Eye (tissue), 1 donor: ENCODE results near the gene ZFAND3.

Experiments used
- DNase-seq: peaks from one replicate; pipeline ENCODE4 v3.0.0-alpha.2; 2015

ZFAND3 gene

DNA sequence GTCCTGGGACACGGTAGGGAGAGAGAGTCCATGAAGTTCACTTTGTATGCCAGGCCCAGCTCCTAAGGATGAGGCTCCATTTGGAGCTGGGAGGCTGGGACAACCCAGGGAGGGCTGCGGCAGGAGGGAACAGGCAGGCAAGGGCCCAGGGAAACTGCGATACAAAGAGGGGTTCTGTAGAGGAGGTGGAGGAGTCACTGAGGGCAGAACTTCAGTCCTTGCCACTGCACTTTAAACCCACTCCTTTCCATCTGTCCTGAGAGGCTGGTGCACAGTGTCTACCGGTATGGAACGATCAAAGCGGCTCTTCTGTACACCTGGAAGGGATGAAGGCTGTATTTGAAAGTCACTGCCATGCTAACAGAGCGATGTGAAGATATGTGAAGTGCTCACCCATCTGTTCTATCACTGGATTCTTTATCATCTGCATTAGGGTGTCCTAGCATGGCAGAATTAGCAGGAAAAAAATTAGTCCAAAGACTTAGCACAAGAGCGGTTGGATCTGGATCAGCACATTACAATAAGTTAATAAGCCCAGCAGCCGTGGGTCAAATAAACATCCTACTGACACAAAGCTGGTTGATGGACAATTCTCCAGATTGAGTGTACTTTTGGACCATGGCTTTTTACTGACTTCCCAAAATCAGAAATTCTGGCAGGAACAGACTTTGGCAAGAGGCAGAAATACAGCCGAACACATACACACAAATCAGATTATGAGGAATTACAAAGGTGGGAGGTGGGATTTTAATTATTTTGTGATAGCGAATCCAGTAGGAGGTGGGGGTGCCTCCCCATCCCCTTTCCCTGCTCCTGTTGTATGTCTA lies 20.9 kb upstream of the ZFAND3 start:
- DNase-seq, result no peak

DNA sequence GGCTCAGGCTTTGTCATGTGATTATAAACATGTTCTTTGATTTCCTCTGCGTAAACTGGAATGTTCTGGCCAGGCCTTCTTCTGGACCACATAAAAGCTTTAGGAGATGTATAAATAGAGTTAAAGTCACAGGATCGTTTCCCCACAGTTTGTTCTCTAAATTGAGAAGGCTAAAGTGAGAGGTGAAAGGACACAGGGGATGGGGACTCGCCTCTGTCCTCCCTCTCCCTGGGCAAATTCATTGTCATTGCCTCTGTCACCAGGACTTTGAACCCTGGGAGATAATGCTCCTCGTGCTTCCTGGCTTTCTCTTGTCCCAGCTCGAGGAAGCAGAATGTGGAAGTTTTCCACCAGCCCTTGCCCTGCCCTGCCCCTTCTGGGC lies 20.3 kb upstream of the ZFAND3 start:
- DNase-seq, result no peak

DNA sequence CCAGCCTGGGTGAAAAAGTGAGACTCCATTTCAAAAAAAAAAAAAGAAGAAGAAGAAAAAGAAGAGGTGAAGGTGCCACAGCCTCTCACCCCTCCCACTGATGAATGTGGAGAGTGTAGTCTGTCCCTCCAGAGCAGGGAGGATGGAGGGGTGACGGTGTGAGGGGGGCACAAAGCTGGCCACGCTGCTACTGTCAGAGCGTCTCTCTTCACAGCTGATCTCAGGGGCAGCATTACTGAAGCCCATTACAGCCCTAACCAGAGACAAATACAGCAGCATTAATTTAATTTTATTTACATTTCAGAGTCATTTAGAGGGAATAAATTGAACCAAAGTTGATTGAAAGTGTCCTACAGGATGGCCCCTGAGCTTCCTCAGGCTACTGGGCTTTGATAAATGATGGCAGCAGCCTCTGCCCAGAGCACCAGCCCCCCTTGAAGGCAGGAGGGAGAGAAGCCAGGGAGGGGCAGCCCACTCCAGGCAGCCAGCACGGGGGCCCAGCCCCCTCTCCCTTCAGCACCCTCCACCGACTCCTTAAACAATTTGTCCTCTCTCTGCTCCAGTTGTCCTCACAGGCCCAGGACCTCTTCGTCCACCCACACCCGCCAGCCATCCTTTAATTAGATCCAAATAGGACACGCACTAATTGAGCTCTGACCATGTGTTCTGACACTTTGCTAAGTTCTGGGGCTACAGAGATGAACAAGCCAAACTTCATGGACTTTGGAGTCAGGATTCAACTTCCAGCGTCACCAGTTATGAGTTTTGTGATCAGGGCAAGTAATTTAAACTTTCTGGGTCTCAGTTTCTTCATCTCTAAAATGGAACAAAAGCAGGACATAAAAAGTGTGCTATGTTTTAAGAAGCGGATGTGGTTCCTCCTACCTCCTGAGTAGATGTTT lies 18.6 kb upstream of the ZFAND3 start:
- no peak for DNase-seq

DNA sequence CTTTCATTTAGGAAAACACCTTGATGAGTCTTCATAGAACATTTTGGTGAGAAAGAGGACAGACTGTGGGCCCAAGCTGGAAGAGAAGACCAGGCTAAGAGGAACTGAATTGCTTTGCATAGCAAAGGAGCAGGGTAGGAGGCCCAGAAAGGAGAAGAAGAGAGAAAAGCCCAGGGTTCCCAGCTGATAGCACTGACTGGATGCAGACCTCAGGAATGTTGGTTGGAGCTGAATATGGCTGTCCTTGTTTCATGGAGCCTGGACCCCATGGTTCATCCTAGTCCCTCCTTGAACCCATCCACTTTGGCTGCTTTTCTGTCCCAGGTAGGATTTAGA lies 18.0 kb upstream of the ZFAND3 start:
- DNase-seq, result no peak

DNA sequence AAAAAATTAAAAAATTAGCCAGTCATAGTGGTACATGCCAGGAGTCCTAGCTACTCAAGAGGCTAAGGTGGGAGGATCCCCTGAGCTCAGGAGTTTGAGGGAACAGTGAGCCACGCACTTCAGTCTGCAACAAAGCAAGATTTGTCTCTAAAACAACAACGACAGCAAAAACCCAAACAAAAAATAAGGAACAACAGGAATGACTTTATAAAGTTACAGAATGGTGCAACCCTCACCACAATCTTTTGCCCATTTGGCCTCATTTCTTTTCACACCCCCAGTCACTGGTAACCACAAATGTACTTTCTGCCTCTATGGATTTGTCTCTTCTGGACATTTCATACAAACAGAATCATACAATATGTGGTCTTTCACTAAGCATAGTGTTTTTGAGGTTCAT lies 16.7 kb upstream of the ZFAND3 start:
- DNase-seq, result no peak

DNA sequence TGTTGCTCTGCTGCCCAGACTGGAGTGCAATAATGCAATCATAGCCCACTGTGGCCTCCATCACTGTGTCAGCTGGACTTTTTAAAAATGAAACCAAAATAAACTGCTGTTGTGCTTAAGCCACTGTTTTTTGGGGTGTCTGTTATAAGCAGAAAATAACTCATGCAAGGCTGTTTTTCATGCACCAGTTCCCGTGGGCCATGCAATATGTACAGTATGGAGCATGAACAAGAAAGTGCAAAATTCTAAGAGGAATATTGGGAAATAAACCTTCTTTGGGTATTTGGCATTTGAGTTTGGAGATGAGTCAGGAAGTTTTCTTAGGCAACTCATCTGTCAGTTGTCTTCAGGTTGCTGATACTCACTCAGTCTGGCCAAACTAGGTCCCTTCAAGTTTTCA lies 14.9 kb upstream of the ZFAND3 start:
- no peak for DNase-seq

DNA sequence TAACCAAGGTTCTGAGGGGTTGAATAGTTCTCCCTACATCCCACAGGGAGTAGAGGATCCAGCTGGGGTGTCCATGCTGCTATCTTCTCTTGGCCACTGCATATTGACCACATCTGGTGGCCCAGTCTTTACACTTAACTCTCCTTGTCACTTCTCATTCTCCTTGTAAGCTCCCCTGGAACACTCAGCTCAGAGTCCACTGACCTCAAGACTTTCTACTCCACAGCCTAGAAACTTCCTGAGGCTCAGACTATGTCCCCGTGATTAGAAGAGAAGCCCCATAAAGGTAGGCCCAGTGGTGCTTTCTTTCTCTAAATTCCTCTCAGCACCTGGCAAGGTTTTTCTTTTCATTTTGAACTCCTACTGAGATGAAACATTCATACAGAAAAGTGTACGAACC lies 13.3 kb upstream of the ZFAND3 start:
- DNase-seq, result no peak

DNA sequence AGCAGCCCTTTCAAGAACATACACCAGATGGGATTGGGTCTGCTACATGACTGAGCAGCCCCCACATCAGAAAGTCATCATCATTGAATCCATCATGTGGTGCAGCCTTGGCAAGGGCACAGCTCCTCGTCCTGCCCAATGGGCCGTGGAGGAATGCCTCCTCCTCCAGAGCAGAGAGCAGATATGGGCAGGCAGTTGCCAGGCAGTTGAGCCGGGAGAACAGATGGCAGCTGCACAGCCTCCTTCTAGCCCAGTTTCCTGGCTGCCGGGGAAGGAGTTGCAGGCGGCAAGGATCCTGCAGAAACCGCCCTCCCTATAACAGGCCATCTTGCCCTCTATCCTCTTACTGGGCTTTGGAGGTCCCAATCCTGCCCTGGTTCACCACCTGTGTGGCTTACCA lies 11.9 kb upstream of the ZFAND3 start:
- DNase-seq, result peak; percentile 63

DNA sequence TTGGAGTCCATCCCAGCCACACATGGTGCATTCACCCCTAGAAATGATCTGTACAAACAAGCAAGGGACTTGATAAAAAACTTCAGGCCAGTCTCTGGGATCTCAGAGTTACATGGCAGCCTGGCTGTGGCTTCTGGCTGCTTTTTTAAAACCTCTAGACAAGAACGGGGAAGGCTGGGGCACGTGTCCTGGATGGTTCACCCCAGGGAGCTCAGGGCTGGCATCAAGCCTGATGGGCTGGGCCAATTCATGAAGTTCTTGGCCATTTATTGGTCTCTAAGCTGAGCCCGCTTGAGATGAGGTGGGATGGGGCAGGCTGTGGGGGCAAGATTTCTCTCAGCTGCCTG lies 10.4 kb upstream of the ZFAND3 start:
- no peak for DNase-seq

DNA sequence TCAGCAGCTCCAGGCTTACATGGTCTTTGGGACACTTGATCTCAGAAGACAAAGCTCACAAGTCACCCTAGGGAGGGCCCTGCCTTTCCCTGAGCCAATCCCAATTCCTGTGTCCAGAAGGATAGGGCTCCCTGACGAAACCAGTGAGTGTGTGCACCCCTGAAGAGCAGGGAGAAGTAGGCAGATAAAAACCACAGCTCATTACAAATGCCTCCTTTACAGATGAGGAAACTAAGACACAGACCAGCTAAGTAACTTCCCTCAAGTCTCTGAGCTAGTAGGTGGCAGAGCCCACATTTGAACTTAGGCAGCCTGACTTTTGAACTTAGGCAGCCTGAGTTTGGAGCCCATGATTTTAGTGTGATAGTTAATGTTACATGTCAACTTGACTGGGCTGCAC lies 6.7 kb upstream of the ZFAND3 start:
- no peak for DNase-seq

DNA sequence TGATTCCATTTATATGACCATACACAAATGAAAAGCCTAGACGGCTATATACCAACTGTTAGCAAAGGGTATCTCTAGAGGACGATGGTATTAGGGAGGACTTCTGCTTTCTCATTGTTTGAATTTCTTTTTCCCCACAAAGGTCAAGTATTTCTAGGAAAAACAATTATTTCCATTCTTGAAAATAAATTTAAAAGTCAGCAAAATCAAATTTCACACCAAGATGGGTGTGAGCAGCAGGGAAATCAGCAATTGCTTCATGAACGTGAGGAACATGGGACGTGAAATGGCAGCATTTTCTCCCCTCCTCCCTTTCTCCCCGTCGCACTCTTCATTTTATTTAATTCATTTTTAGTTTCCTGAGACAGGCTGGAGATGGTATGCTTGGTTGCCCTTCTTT lies 5.2 kb upstream of the ZFAND3 start:
- no peak for DNase-seq

DNA sequence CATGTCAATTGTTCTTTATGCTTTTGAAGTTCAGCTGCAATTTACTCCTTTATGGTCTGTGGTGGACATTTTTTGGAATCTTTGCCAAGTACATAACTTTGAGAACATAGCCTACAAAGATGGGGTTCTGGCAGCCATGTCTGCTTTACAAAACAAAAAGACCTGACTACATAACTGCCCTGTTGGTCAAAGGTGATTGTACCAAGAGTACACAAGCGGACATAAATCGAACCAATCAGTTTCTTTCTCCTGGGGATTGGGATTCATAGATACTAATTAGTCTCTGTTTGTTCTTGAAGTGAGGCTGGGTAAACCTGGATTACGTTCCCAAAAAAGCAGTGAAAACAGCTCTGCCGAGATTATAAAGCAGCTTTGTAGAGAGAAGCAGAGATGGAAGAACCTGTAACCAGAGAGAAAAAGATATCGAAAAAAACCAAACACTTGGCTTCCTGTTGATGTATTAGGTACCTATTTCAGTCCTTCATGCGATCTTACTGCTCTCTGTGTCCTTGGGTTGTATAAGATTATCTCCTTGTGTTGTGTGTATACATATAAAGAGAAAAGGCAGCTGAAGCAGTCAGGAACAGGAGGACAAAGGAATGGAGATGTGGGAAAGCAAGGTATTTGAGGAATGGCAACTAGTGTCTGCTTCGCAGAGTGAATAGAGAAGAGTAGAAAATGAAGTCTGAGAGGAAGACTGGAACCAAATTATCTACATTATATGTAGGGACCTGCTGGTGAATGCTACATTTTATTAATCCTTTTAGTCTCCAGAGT lies 2.7 kb upstream of the ZFAND3 start:
- DNase-seq, result no peak

DNA sequence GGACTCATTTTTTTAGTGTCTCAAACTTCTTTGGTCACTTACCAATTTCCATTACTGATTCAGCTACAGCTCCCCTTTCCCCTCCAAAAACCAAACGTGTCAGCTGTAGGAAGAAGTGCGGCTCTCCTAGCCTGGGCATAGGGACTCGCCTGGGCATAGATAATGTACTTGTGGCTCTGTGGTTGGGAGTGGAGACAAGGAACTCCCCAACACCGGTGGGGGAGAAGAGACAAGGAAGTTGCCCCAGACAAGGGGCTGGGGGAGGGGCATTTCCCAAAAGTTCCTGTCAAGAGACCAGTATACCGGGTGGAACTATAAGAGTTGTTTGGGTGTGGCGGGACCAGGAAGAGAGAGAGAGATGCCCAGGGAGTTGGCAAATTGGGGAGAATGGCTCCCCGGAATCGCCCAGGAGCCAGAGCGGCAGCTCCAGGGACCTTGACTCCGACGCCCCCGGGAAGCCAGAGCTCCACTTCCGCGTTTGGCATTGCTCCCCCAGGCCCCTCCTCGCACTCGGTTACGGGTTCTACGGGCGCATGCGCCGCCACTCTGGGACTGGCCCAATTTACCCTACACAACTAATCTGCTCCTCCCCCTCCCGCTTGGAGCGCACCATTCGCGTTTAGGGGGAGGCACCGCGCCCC lies 871 bp upstream of the ZFAND3 start:
- no peak for DNase-seq

DNA sequence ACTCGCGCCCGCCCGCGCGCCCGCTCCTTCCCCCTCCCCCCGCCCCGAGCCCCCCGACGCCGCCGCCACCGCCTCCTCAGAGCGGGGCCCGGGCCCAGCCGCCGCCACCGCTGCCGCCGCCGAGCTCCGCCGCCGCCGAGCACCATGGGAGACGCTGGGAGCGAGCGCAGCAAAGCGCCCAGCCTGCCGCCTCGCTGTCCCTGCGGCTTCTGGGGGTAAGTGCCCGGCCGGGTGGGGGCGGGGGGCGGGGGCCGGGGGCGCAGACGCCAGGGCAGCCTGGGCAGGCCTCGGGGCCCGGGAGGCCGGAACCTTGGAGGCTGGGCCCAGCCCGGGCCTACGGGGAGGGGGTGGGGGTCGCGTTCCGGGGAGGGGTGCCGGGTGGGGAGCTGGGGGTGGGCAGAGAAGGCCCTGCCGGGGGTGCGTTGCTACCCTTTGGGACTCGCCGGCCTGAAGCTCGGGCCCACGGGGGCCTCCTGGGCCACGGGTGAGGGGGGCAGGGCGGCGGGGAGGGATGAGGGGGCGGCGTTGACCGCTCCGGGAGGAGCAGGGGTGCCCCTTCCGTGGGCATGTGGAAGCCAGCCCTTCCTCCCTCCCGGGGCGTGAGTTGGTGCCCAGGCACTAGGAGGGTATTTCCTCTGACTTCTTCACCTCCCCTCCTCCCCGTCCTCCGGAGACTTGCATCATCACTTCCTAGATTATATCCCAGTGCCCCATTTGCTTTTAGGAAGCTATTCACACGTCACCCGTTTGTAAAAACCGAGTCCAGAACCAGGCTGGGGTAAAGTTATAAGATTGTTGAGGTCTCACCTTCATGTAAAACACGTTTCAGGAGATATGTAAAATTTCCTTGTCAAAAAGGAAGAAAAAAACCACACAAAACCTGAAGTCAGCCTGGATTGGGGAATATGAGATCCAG lies 533 bp downstream of the ZFAND3 start:
- peak; percentile 72 for DNase-seq

DNA sequence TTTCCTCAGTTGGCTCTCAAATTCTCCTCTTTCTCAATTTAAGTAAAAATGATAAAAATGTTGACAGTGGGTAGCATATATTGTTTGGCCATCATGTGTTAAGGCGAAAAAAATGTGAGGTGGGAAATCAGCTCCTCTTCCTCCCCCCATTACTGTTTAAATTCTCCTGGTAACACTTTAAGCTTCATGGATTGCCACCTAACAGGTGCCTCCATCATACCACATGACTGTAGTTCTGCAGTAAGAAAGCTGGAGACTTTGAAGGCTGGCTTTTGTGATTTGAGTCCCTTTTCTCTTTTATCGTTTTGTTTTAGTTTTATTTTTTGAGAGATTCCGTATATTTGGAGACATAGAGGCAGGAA lies 1.2 kb downstream of the ZFAND3 start:
- no peak for DNase-seq

DNA sequence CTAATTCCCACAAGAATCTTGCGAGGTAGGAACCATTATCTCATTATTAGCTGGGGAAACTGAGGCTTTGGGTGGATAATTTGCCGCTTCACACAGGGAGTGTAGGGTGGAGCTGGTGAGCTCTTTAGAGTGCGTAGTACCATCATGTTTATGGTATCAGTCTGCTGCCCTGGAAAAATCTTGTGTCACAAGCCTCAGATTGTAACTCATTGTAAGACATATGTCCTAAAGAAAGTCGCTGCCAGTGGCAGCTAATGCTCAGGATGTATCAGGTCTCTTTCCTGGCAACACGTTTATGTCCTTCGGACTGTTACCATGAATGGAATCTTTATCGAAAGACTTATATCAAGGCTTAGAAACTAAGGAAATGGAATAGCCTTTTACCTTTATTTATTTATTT lies 1.9 kb downstream of the ZFAND3 start:
- DNase-seq, result no peak

DNA sequence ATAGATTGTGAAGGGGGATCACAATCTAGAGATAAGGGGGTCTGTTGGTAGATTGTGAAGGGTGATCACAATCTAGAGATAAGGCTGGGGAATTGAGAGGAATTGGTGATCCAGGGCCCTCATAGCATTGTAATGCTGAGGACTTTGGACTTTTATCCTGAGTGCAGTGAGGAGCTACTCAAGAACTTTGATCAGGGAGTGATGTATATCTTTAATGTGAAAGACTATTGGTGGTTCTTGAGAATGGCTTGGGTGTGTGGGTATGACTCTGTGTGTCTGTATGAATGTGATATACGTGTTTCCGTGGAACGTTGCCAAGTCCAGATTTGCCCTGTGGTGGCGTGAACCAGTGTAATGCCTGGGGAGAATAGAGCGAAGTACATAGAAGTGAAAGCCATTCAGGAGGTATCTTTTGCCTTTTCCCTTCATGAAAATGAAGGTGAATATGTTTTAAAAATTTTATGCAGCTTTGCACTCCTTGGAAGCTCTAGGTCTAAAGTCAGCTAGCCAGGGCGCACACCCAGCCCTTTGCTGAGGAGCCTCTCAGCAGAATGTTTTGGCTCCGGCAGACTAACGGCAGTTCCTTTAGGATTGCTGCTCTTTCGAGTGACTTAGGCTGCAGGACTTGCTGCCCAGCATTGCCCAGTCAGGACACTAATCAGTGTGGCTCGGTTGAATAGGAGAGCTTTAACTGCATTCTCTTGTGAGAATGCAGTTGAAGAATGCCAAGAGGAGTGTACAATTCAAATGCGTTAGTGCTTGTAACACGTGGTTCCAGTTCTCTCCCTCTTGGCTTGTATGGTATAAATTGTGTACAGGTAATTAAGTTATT lies 3.5 kb downstream of the ZFAND3 start:
- no peak for DNase-seq

DNA sequence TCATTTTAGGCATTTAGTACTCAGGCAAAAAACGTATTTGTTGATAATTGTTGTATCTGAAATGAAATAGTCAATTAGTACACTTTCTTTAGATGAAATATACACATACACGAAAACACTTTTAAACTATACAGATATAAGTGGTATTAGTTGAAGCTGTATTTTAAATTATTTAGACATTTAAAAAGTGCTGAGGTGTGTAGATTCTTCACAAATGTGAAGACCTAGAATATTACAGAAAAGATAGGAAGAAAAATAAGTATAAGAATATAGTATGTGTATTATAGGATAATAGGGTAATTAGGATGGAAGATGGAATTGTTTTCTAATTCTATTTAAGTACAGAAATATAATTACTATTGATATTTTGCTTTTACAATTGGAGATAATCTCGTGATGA lies 4.6 kb downstream of the ZFAND3 start:
- no peak for DNase-seq

DNA sequence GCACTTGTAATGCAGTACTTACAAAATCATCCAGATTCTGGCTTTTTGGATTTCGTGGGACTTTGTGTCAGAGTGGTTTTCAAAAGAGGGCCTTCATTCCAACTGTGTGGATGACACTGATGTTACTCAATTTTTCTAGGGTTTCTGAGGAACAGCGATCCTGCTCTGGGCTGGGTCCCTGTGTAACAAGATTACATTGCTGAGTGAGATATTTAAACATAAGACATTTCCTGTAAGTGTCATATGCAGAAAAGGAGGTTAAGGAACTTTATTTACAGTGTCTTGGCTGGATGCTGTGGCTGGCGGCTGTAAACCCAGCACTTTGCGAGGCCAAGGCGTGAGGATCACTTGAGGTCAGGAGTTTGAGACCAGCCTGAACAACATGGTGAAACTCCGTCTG lies 6.7 kb downstream of the ZFAND3 start:
- DNase-seq, result no peak

DNA sequence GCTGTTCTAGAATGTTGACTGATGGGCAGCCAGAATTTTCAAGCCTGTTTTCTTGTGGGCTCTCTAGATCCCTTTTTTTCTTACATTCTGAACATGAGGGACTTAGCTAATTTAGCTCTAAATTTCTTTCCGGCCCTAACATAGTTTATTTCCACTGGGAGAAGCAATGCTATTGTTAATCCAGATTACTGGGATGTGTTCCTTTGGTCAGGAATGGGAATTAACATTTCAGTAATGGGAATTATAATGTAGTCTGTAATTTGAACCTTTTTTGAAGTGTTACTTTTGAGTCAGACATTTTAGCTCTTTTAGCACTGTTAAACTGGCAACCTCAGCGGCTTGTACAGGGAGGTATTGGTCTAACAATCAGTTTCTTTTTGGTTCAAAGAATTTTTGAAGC lies 7.5 kb downstream of the ZFAND3 start:
- no peak for DNase-seq

DNA sequence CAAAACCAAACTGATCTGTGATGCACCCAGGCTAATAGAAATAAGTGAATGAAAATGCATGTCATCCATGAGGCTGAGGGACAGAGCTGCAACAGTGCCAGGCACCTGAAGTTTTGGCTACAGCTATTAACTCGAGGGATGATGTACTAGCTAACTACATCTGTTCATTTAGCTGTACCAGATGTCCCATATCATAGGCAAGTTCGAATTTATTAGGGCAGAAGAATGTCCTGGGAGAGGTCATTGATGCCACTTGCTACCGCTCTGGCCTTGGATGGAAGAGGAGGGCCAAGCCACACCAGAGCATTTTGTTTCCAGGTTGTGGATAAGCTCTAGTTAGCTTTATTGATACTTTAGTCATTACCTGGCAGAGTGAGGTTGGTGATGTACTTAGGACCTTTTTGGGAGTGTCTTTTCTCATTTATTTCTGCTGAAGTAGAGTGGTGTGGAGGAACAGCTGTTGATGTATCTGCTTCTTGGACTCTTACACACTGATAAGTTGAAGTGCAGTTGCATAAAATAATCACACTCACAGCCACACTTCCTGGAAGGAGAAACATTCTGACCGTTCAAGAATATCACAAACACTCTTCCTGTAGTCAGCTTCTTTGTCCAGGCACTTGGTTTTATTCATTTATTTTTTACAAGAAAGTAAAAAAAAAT lies 8.2 kb downstream of the ZFAND3 start:
- DNase-seq, result no peak
